Gastrocnemius medialis (tissue), 4 donors: ENCODE results near the gene NLK. TPM values are rescaled to one million over a fixed set of nuclear protein-coding genes. Genes with fewer than 3 reads are reported as not detected.
"Not testable (repeated sequence)": the region's sequence is repeated elsewhere in the genome, so short reads cannot be mapped to it uniquely, and the experiment has no call there.

ENCODE experiments used
- ATAC-seq, 2 donors: fragments of 150-250 bp; one replicate each; pipeline ENCODE4 v1.9.1; 2016
- DNase-seq, 2 donors: peaks; one replicate each; pipeline ENCODE4 v3.0.0-alpha.2; 2019
- H3K27ac ChIP-seq, 4 donors: fragments of 200-600 bp; sonication (generic); 1 replicate in 1 of 4; 2 replicates in 3 of 4; pipeline ENCODE4 v1.5.1; 2016 to 2018; ENCODE audit warnings: mild to moderate bottlenecking in 2 of 4, moderate library complexity in 1 of 4
- H3K27me3 ChIP-seq, 3 donors: fragments of 200-600 bp; sonication (generic) in 2 of 3; 1 replicate in 1 of 3; 2 replicates in 2 of 3; pipeline versions ENCODE4 v1.5.1 to v1.6.0; 2016 to 2019; ENCODE audit warnings: mild to moderate bottlenecking in 1 of 3, moderate library complexity in 1 of 3
- H3K36me3 ChIP-seq, 2 donors: fragments of 200-600 bp; sonication (generic) in 1 of 2; one replicate each; pipeline ENCODE4 v1.5.1; 2017 to 2018
- H3K4me1 ChIP-seq, 2 donors: fragments of 200-600 bp; sonication (generic) in 1 of 2; one replicate each; pipeline ENCODE4 v1.5.1; 2016 to 2017; ENCODE audit warnings: mild to moderate bottlenecking in 2 of 2
- H3K4me3 ChIP-seq, 4 donors: fragments of 200-600 bp; sonication (generic) in 3 of 4; 1 replicate in 1 of 4; 2 replicates in 3 of 4; pipeline ENCODE4 v1.5.1; 2016 to 2019; ENCODE audit warnings: mild to moderate bottlenecking in 2 of 4
- H3K9me3 ChIP-seq, 3 donors: fragments of 200-600 bp; sonication (generic) in 2 of 3; 1 replicate in 1 of 3; 2 replicates in 2 of 3; pipeline ENCODE4 v1.5.1; 2016 to 2019
- POLR2A ChIP-seq, 2 donors: fragments of 450-650 bp; IDR thresholded peaks; one replicate each; pipeline ENCODE4 v1.6.1; 2017; ENCODE audit warnings: antibody characterized with exemption in 2 of 2, mild to moderate bottlenecking in 2 of 2, moderate library complexity in 2 of 2
- in situ Hi-C, 4 donors: fragments of 200-750 bp; cut with MboI; loops; one replicate each; pipeline versions ENCODE4 v1.15.0 to v1.8.0; 2017; ENCODE audit warnings: low sequenced_read_pairs in 4 of 4
- intact Hi-C: fragments of 100-400 bp; cut with DNase I; formaldehyde crosslinking; loops from one replicate; pipeline ENCODE4 v1.15.1; 2023; ENCODE audit warnings: low total_unique reads
- total RNA-seq, 4 donors: library from RNA; depleted of rRNA; stranded (reverse); fragments of >200 nt; gene quantifications; one replicate each; pipeline versions ENCODE4 v1.1.0 to v1.2.3, GENCODE V29; 2016
- TF ChIP-seq, protein P1 (sequence below), 5 experiments: fragments of 450-650 bp in 3 of 5; fragments of 200-600 bp in 2 of 5; sonication (generic) in 2 of 5; IDR thresholded peaks in 4 of 5; conservative IDR thresholded peaks in 1 of 5; 1 replicate in 4 of 5; 2 replicates in 1 of 5; pipeline ENCODE4 v1.5.1; 2016 to 2019; ENCODE audit warnings: antibody characterized with exemption in 5 of 5, mild to moderate bottlenecking in 3 of 5, moderate library complexity in 3 of 5

The NLK gene
- total RNA-seq, 4 donors from 2014 or later, result 6.5 to 11.0 (median 9.1) TPM

DNA sequence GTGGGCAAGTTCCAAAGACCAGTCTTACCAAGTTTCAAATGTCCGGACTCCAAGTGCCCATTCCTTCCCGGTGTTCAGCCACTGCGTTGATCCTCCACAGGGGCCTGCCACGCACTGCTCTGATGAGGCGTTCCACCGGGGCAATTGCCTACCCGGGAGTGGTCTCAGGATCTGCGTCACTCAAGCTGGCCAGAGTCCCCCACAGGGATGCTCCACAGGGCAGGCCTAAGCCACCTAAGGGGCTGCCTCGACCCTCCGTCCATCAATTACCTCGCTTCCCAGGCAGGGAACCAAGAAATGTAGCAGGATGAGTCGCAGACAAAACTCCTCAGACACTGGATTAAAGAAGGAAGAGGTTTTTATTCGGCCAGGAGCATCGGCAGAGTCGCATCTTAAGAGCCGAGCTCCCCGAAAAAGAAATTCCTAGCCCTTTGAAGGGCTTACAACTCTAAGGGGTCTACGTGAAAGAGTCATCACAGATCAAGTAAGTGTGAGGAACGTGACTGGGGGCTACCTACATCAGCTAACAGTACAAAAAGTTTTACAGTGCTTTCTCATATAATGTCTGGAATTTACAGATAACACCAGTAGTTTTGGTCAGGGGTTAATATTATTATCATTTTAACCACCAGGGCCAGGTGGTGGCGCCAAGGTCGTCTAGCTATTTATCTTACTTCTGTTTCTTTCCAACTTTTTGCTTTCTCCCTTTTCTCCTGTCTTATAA is 196.2 kb downstream of the NLK start:
- not testable (repeated sequence) for ATAC-seq

DNA sequence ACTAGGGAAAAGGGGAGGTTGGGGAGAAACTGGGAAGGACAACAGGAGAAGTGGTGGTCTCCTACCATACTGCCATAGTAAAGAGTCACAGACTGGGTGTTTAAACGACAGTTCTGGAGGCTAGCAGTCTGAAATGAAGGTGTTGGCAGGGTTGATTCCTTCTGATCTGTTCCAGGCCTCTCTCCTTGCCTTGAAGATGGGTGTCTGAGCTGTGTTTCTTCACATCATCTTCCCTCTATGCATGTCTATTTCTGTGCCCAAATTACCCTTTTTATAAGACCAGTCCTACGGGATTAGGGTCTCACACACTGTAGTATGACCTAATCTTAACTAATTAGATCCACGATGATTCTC is 196.8 kb downstream of the NLK start:
- Histone ChIP-seq H3K27me3 (no peaks in the 10 kb centered on the region), H3K4me3 (no peak overlapping the region), H3K27ac (no peak overlapping the region), H3K4me1 (no peaks in the 10 kb centered on the region), H3K9me3 (no peaks in the 10 kb centered on the region), H3K36me3 (no peaks in the 10 kb centered on the region)
- ATAC-seq, result no peak
- in situ Hi-C loops (loop anchor here in 1 of 4 donors (25.0 kb wide), 1 partner anchor 173 kb away; the partner anchor contains the start of gene SLC46A1), intact Hi-C loops (loop anchor here (10.0 kb wide), 1 partner anchor 376 kb away; the partner anchor contains the start of gene RSKR)
- TF ChIP-seq POLR2A (IDR thresholded peaks at IDR 0.05), result no peak
- TF ChIP-seq, protein P1, sequence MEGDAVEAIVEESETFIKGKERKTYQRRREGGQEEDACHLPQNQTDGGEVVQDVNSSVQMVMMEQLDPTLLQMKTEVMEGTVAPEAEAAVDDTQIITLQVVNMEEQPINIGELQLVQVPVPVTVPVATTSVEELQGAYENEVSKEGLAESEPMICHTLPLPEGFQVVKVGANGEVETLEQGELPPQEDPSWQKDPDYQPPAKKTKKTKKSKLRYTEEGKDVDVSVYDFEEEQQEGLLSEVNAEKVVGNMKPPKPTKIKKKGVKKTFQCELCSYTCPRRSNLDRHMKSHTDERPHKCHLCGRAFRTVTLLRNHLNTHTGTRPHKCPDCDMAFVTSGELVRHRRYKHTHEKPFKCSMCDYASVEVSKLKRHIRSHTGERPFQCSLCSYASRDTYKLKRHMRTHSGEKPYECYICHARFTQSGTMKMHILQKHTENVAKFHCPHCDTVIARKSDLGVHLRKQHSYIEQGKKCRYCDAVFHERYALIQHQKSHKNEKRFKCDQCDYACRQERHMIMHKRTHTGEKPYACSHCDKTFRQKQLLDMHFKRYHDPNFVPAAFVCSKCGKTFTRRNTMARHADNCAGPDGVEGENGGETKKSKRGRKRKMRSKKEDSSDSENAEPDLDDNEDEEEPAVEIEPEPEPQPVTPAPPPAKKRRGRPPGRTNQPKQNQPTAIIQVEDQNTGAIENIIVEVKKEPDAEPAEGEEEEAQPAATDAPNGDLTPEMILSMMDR (IDR thresholded peaks at IDR 0.05 in 4 of 5, conservative IDR thresholded peaks at IDR 0.05 in 1 of 5), result no peak
- DNase-seq, result no peak

More for the DNA sequence above, 196.2 kb downstream of the NLK start:
- in situ Hi-C loops (loop anchor here in 1 of 4 donors (25.0 kb wide), 1 partner anchor 174 kb away; the partner anchor contains the start of gene SLC46A1), intact Hi-C loops (loop anchor here (10.0 kb wide), 1 partner anchor 376 kb away; the partner anchor contains the start of gene RSKR)
- not testable (repeated sequence) for H3K27ac ChIP-seq, H3K36me3 ChIP-seq, DNase-seq, H3K4me1 ChIP-seq, H3K4me3 ChIP-seq, H3K27me3 ChIP-seq, H3K9me3 ChIP-seq

DNA sequence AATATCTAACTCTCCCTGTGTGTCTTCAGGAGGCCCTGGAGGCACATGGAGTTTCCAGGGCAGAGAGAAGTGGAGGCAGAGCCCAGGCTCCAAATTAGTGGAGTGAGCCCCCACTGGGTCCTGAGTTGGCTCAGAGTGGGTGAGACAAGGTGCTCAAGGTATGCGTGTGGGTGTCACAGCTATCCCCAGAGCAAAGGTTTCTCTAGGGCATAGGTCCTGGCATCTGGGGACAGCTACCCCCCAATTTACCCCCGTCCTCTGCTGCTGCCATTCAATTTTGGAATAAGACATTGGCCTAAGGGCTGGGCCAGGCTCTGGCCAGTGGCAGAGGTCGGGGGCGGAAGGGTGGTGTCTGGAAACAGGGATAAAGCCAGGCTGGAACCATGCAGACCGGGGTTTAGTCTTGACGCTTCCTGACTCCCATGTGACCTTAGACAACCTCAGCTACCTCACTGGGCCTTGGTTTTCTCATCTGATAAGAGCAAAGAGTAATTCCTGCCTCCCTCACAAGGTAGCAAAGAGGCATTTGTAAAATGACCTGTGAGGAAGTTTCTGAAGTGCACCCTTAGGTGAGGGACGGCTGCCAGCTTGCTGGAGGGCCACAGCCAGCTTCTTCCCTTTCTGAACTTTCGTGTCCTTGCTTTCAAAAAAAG is 198.3 kb downstream of the NLK start:
- H3K27ac ChIP-seq, result no peak overlapping the region
- TF ChIP-seq, protein P1 (IDR thresholded peaks at IDR 0.05 in 4 of 5, conservative IDR thresholded peaks at IDR 0.05 in 1 of 5), result no peak
- no peak for TF ChIP-seq POLR2A (IDR thresholded peaks at IDR 0.05)
- DNase-seq, result no peak
- no peaks in the 10 kb centered on the region for H3K4me1 ChIP-seq
- no peaks in the 10 kb centered on the region for H3K9me3 ChIP-seq
- in situ Hi-C loops, result loop anchor here in 1 of 4 donors (25.0 kb wide), 1 partner anchor 171 kb away; the partner anchor contains the start of gene SLC46A1
- intact Hi-C loops, result no loop called here
- no peak for ATAC-seq
- H3K36me3 ChIP-seq, result no peaks in the 10 kb centered on the region
- no peaks in the 10 kb centered on the region for H3K27me3 ChIP-seq
- H3K4me3 ChIP-seq, result no peak overlapping the region

DNA sequence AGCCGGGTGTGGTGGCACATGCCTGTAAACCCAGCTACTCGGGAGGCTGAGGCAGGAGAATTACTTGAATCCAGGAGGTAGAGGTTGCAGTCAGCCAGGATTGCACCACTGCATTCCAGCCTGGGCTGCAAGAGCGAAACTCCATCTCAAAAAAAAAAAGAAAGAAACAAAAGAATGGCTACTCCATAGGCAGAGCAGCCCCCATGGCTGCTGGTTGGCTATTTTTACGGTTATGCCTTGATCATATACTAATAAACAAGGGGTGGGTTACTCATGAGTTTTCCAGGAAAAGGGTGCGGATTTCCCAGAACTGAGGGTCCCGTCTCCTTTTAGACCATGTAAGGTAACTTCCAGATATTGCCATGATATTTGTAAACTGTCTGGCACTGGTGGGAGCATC is 200.3 kb downstream of the NLK start:
- TF ChIP-seq, protein P1 (IDR thresholded peaks at IDR 0.05 in 4 of 5, conservative IDR thresholded peaks at IDR 0.05 in 1 of 5), result no peak
- Histone ChIP-seq H3K4me1 (no peaks in the 10 kb centered on the region), H3K4me3 (no peak overlapping the region), H3K27ac (no peak overlapping the region), H3K9me3 (no peaks in the 10 kb centered on the region), H3K27me3 (no peaks in the 10 kb centered on the region), H3K36me3 (no peaks in the 10 kb centered on the region)
- DNase-seq, result no peak
- intact Hi-C loops (no loop called here), in situ Hi-C loops (loop anchor here in 1 of 4 donors (25.0 kb wide), 1 partner anchor 170 kb away; the partner anchor contains the start of gene SLC46A1)
- ATAC-seq, result no peak

DNA sequence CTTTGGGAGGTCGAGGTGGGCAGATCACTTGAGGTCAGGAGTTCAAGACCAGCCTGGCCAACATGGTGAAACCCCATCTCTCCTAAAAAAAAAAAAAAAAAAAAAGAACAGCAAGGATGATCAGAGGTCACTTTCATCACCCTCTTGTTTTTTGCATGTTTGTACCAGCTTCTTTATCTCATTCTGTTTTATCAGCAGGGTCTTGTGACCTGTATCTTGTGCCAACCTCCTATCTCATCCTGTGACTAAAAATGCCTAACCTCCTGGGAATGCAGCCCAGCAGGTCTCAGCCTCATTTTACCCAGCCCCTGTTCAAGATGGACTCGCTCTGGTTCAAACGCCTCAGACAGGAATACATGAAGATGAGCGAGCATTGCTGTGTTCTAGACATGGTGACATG is 200.8 kb downstream of the NLK start:
- in situ Hi-C loops, result loop anchor here in 1 of 4 donors (25.0 kb wide), 1 partner anchor 169 kb away; the partner anchor contains the start of gene SLC46A1
- ATAC-seq, intact Hi-C loops, H3K27ac ChIP-seq, H3K4me1 ChIP-seq, H3K9me3 ChIP-seq, DNase-seq, H3K27me3 ChIP-seq, H3K4me3 ChIP-seq, H3K36me3 ChIP-seq: not testable (repeated sequence)
